ENCODE results near the gene KRTAP5-5.
"Not testable (repeated sequence)": the region's sequence is repeated elsewhere in the genome, so short reads cannot be mapped to it uniquely, and the experiment has no call there.

KRTAP5-5 gene

GRCh38 chr11:1656670-1657069, 27.1 kb downstream of the KRTAP5-5 start:
- H2AFZ ChIP-seq (ENCODE audit: low read depth, low read length), result no peak overlapping the region
- no peaks in the 10 kb centered on the region for H4K20me1 ChIP-seq (ENCODE audit: insufficient read depth, low read length)
- no peak overlapping the region for H3K9ac ChIP-seq (ENCODE audit: low read depth, low read length)
- H3K36me3 ChIP-seq (ENCODE audit: insufficient read depth, low read length), result no peaks in the 10 kb centered on the region
- no peak overlapping the region for H3K4me3 ChIP-seq (ENCODE audit: low read depth in 1 of 2, low read length in 2 of 2)
- H3K4me2 ChIP-seq (ENCODE audit: insufficient read depth, low read length), result no peak overlapping the region
- ATAC-seq (ENCODE audit: insufficient read depth, low read depth) (no peak), DNase-seq (no peak)
- no peak for TF ChIP-seq EZH2 (IDR thresholded peaks at IDR 0.05; ENCODE audit: borderline replicate concordance, low read depth, low read length, severe bottlenecking)
- TF ChIP-seq CTCF (IDR thresholded peaks at IDR 0.05; ENCODE audit: borderline replicate concordance, extremely low read depth, low read length, poor library complexity, severe bottlenecking), result no peak
- H3K9me3 ChIP-seq (ENCODE audit: insufficient read depth, low read length, severe bottlenecking), result no peaks in the 10 kb centered on the region
- H3K4me1 ChIP-seq (ENCODE audit: insufficient read depth, low read length), result 0 out of 2 replicates have a peak, but pooled peaks cover 4% of the 10 kb centered on the region
- no peaks in the 10 kb centered on the region for H3K79me2 ChIP-seq (ENCODE audit: insufficient read depth, low read length)
- no peak overlapping the region for H3K27ac ChIP-seq (ENCODE audit: low read length)
- peaks cover 9% of the 10 kb centered on the region for H3K27me3 ChIP-seq (ENCODE audit: insufficient read depth, low read length, poor library complexity)

GRCh38 chr11:1659506-1659905, 29.9 kb downstream of the KRTAP5-5 start:
- Histone ChIP-seq H3K4me1 (ENCODE audit: insufficient read depth, low read length) (no peaks in the 10 kb centered on the region), H3K36me3 (ENCODE audit: insufficient read depth, low read length) (no peaks in the 10 kb centered on the region), H2AFZ (ENCODE audit: low read depth, low read length) (no peak overlapping the region), H3K4me2 (ENCODE audit: insufficient read depth, low read length) (no peak overlapping the region), H3K9ac (ENCODE audit: low read depth, low read length) (no peak overlapping the region), H3K79me2 (ENCODE audit: insufficient read depth, low read length) (no peaks in the 10 kb centered on the region), H4K20me1 (ENCODE audit: insufficient read depth, low read length) (no peaks in the 10 kb centered on the region), H3K9me3 (ENCODE audit: insufficient read depth, low read length, severe bottlenecking) (no peaks in the 10 kb centered on the region), H3K4me3 (ENCODE audit: low read depth in 1 of 2, low read length in 2 of 2) (no peak overlapping the region), H3K27ac (ENCODE audit: low read length) (no peak overlapping the region), H3K27me3 (ENCODE audit: insufficient read depth, low read length, poor library complexity) (peaks cover 9% of the 10 kb centered on the region)
- ATAC-seq (ENCODE audit: insufficient read depth, low read depth) (peak; percentile 57), DNase-seq (peak; percentile 27)
- no peak for TF ChIP-seq CTCF (IDR thresholded peaks at IDR 0.05; ENCODE audit: borderline replicate concordance, extremely low read depth, low read length, poor library complexity, severe bottlenecking)
- TF ChIP-seq EZH2 (IDR thresholded peaks at IDR 0.05; ENCODE audit: borderline replicate concordance, low read depth, low read length, severe bottlenecking), result no peak

- Histone ChIP-seq H2AFZ (ENCODE audit: low read depth, low read length) (no peak overlapping the region), H4K20me1 (ENCODE audit: insufficient read depth, low read length) (no peaks in the 10 kb centered on the region), H3K27ac (ENCODE audit: low read length) (no peak overlapping the region), H3K79me2 (ENCODE audit: insufficient read depth, low read length) (no peaks in the 10 kb centered on the region), H3K4me1 (ENCODE audit: insufficient read depth, low read length) (no peaks in the 10 kb centered on the region), H3K36me3 (ENCODE audit: insufficient read depth, low read length) (no peaks in the 10 kb centered on the region), H3K4me2 (ENCODE audit: insufficient read depth, low read length) (no peak overlapping the region), H3K27me3 (ENCODE audit: insufficient read depth, low read length, poor library complexity) (peaks cover 9% of the 10 kb centered on the region), H3K9me3 (ENCODE audit: insufficient read depth, low read length, severe bottlenecking) (no peaks in the 10 kb centered on the region), H3K4me3 (ENCODE audit: low read depth in 1 of 2, low read length in 2 of 2) (no peak overlapping the region), H3K9ac (ENCODE audit: low read depth, low read length) (no peak overlapping the region)
- TF ChIP-seq EZH2 (IDR thresholded peaks at IDR 0.05; ENCODE audit: borderline replicate concordance, low read depth, low read length, severe bottlenecking) (no peak), CTCF (IDR thresholded peaks at IDR 0.05; ENCODE audit: borderline replicate concordance, extremely low read depth, low read length, poor library complexity, severe bottlenecking) (no peak)
- DNase-seq, result no peak
- no peak for ATAC-seq (ENCODE audit: insufficient read depth, low read depth)
Measured at GRCh38 chr11:1660111-1660867, 30.7 kb downstream of the KRTAP5-5 start.

- H3K36me3 ChIP-seq (ENCODE audit: insufficient read depth, low read length); H3K4me3 ChIP-seq (ENCODE audit: low read depth in 1 of 2, low read length in 2 of 2); H2AFZ ChIP-seq (ENCODE audit: low read depth, low read length); H3K27ac ChIP-seq (ENCODE audit: low read length); H3K79me2 ChIP-seq (ENCODE audit: insufficient read depth, low read length); H4K20me1 ChIP-seq (ENCODE audit: insufficient read depth, low read length); H3K27me3 ChIP-seq (ENCODE audit: insufficient read depth, low read length, poor library complexity); H3K9me3 ChIP-seq (ENCODE audit: insufficient read depth, low read length, severe bottlenecking); DNase-seq; H3K4me1 ChIP-seq (ENCODE audit: insufficient read depth, low read length); H3K9ac ChIP-seq (ENCODE audit: low read depth, low read length); ATAC-seq (ENCODE audit: insufficient read depth, low read depth); H3K4me2 ChIP-seq (ENCODE audit: insufficient read depth, low read length): not testable (repeated sequence)
Measured at GRCh38 chr11:1661454-1662269, 32.1 kb downstream of the KRTAP5-5 start.

GRCh38 chr11:1662699-1663283, 33.2 kb downstream of the KRTAP5-5 start:
- not testable (repeated sequence) for H3K36me3 ChIP-seq (ENCODE audit: insufficient read depth, low read length); H3K9me3 ChIP-seq (ENCODE audit: insufficient read depth, low read length, severe bottlenecking); DNase-seq; H3K4me3 ChIP-seq (ENCODE audit: low read depth in 1 of 2, low read length in 2 of 2); H3K9ac ChIP-seq (ENCODE audit: low read depth, low read length); H3K27me3 ChIP-seq (ENCODE audit: insufficient read depth, low read length, poor library complexity); H3K27ac ChIP-seq (ENCODE audit: low read length); H3K4me2 ChIP-seq (ENCODE audit: insufficient read depth, low read length); H4K20me1 ChIP-seq (ENCODE audit: insufficient read depth, low read length); ATAC-seq (ENCODE audit: insufficient read depth, low read depth); H2AFZ ChIP-seq (ENCODE audit: low read depth, low read length); H3K4me1 ChIP-seq (ENCODE audit: insufficient read depth, low read length); H3K79me2 ChIP-seq (ENCODE audit: insufficient read depth, low read length)
